GM21723 (cell line): ENCODE results near the gene SNRNP70.
A peak's percentile ranks its signal among the peaks of the same experiment; 100 is the strongest.
"Not testable (repeated sequence)": the region's sequence is repeated elsewhere in the genome, so short reads cannot be mapped to it uniquely, and the experiment has no call there.

Source experiments
- ATAC-seq: cut with Tn5 transposase; IDR thresholded peaks from one replicate; pipeline ENCODE4 v1.9.1; 2021; ENCODE audit warnings: mild to moderate bottlenecking, moderate library complexity; ENCODE audit not compliant: unreplicated experiment

Gene SNRNP70

GRCh38 chr19:49085020-49085867 lies at the start of gene SNRNP70:
Gene SNRNP70 (plus strand): TSS chr19:49085451. CDS start chr19:49086415, 964 bp downstream.
- ATAC-seq: peak; percentile 79

GRCh38 chr19:49036815-49037214 lies 48.4 kb upstream of the SNRNP70 start, which contains the start of gene CGB1:
Gene CGB1 (minus strand): TSS chr19:49036895. CDS start chr19:49036711, 184 bp downstream.
- not testable (repeated sequence) for ATAC-seq

- not testable (repeated sequence) for ATAC-seq
Observed at GRCh38 chr19:49038111-49038510, 47.1 kb upstream of the SNRNP70 start.

GRCh38 chr19:49038557-49039276 lies 46.5 kb upstream of the SNRNP70 start:
- not testable (repeated sequence) for ATAC-seq

- ATAC-seq: not testable (repeated sequence)
Observed at GRCh38 chr19:49039736-49040135, 45.5 kb upstream of the SNRNP70 start.

GRCh38 chr19:49042177-49042576 lies 43.1 kb upstream of the SNRNP70 start:
- ATAC-seq: no peak

GRCh38 chr19:49042666-49043065 lies 42.6 kb upstream of the SNRNP70 start:
- not testable (repeated sequence) for ATAC-seq

GRCh38 chr19:49043548-49043947 lies 41.7 kb upstream of the SNRNP70 start, which contains the start of gene CGB5:
Gene CGB5 (plus strand): TSS chr19:49043848. CDS start chr19:49044210, 362 bp downstream.
- ATAC-seq: not testable (repeated sequence)

- not testable (repeated sequence) for ATAC-seq
Observed at GRCh38 chr19:49049011-49049410, 36.2 kb upstream of the SNRNP70 start, which contains the start of gene CGB8. Gene CGB8 (minus strand): TSS chr19:49049111. CDS start chr19:49048739, 372 bp downstream.

GRCh38 chr19:49049834-49050233 lies 35.4 kb upstream of the SNRNP70 start:
- ATAC-seq: not testable (repeated sequence)

GRCh38 chr19:49050376-49051033 lies 34.7 kb upstream of the SNRNP70 start:
- ATAC-seq: not testable (repeated sequence)

GRCh38 chr19:49056101-49056901 lies 28.9 kb upstream of the SNRNP70 start:
- ATAC-seq: no peak

- ATAC-seq: not testable (repeated sequence)
Observed at GRCh38 chr19:49056902-49057596, 28.2 kb upstream of the SNRNP70 start.

GRCh38 chr19:49057636-49058234 lies 27.5 kb upstream of the SNRNP70 start, which contains the start of gene CGB7:
Gene CGB7 (minus strand): TSS chr19:49057749. CDS start chr19:49055375, 2,374 bp downstream.
- ATAC-seq: no peak

GRCh38 chr19:49058562-49058961 lies 26.7 kb upstream of the SNRNP70 start:
- no peak for ATAC-seq

GRCh38 chr19:49059053-49059452 lies 26.2 kb upstream of the SNRNP70 start:
- ATAC-seq: no peak

- no peak for ATAC-seq
Observed at GRCh38 chr19:49061000-49061399, 24.3 kb upstream of the SNRNP70 start.

GRCh38 chr19:49061445-49061844 lies 23.8 kb upstream of the SNRNP70 start:
- ATAC-seq: no peak

- ATAC-seq: no peak
Observed at GRCh38 chr19:49064029-49064629, 21.1 kb upstream of the SNRNP70 start.
